Lower lobe of right lung (tissue), 2 donors: ENCODE results near the gene PKM. TPM values are rescaled to one million over a fixed set of nuclear protein-coding genes. Genes with fewer than 3 reads are reported as not detected.

Experiments
- ATAC-seq, 2 donors: fragments of 200-7000 bp; cut with Tn5 transposase; one replicate each; pipeline ENCODE4 v1.9.1; 2020 to 2022; ENCODE audit warnings: mild to moderate bottlenecking in 2 of 2, moderate library complexity in 2 of 2
- DNase-seq: peaks from one replicate; pipeline ENCODE4 v3.0.0-alpha.2; 2020
- H3K27ac ChIP-seq: fragments of 200-600 bp; one replicate; pipeline ENCODE4 v1.8.0; 2022
- H3K27me3 ChIP-seq: fragments of 200-600 bp; one replicate; pipeline ENCODE4 v1.8.0; 2022; ENCODE audit warnings: low read depth
- H3K36me3 ChIP-seq: fragments of 200-600 bp; one replicate; pipeline ENCODE4 v1.8.0; 2022; ENCODE audit warnings: mild to moderate bottlenecking
- H3K4me1 ChIP-seq: fragments of 200-600 bp; one replicate; pipeline ENCODE4 v1.8.0; 2022
- H3K4me3 ChIP-seq: fragments of 200-600 bp; one replicate; pipeline ENCODE4 v1.8.0; 2022; ENCODE audit warnings: mild to moderate bottlenecking
- H3K9me3 ChIP-seq: fragments of 200-600 bp; one replicate; pipeline ENCODE4 v1.8.0; 2022
- intact Hi-C: fragments of 100-400 bp; cut with DNase I; formaldehyde crosslinking; loops from one replicate; pipeline ENCODE4 v1.11.0; 2022
- total RNA-seq: library from RNA; stranded (reverse); fragmentation: NEBNext Ultra II Directional; extraction: Animal tissue kit (Norgen Biotek cat#: 25700); gene quantifications from one replicate; pipeline ENCODE4 v1.2.1, GENCODE V29; 2021
- TF ChIP-seq, protein P1 (sequence below): fragments of 200-600 bp; IDR thresholded peaks from one replicate; pipeline ENCODE4 v1.8.0; 2022; ENCODE audit warnings: antibody characterized with exemption, mild to moderate bottlenecking
- donor health status: DM: no; HTN: yes; CAD: no; lungs with severe emphysema.

Gene PKM
- total RNA-seq, 1 donor from 2014 or later: 443 TPM

DNA sequence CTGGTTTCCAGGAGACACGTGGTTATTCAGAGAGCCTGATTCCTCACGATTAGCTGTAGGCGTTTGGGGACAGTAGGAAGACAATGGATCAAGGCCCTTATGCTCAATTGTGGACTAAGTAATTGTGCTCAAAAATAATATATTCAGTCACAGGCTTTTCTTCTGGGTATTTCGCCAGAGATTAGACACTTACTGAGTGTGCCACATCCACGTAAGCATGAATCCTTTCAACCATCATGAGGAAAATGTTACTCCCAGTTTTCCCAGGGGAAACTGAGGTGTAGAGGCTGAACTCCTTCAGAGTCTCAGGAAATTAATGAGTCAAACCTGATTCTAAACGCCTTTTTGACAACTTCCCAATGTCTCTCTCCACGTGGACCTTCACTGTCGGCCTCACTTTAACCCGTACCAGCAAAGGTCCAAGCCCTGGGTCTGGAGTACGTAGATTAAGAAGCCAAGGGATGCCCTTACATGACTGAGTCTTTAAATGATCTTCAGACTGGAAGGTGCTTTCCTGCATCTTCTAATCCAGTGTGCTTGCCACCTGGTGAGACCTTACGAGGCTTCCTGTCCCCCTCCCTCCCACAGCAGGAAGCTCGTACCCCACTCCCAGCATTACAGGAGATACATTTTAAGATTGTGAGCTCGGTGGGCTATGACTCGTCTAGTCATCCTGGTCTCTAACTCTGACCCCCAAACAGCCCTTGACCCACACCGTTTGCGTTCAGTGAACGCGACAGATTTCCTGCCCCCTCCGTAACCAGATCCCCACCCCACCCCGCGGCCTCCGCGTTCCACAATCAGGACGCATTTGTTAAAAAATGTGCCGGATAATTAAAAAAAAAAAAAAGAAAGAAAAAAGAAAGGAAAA lies 1.7 kb downstream of the PKM start:
- Histone ChIP-seq H3K4me1 (peaks cover 59% of the 10 kb centered on the region), H3K36me3 (peaks cover 4% of the 10 kb centered on the region), H3K4me3 (peak overlapping the region; percentile 99), H3K9me3 (no peaks in the 10 kb centered on the region), H3K27me3 (no peaks in the 10 kb centered on the region), H3K27ac (peak overlapping the region; percentile 96)
- TF ChIP-seq, protein P1, sequence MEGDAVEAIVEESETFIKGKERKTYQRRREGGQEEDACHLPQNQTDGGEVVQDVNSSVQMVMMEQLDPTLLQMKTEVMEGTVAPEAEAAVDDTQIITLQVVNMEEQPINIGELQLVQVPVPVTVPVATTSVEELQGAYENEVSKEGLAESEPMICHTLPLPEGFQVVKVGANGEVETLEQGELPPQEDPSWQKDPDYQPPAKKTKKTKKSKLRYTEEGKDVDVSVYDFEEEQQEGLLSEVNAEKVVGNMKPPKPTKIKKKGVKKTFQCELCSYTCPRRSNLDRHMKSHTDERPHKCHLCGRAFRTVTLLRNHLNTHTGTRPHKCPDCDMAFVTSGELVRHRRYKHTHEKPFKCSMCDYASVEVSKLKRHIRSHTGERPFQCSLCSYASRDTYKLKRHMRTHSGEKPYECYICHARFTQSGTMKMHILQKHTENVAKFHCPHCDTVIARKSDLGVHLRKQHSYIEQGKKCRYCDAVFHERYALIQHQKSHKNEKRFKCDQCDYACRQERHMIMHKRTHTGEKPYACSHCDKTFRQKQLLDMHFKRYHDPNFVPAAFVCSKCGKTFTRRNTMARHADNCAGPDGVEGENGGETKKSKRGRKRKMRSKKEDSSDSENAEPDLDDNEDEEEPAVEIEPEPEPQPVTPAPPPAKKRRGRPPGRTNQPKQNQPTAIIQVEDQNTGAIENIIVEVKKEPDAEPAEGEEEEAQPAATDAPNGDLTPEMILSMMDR: no peak
- ATAC-seq: no peak
- intact Hi-C loops: no loop called here
- DNase-seq: no peak

DNA sequence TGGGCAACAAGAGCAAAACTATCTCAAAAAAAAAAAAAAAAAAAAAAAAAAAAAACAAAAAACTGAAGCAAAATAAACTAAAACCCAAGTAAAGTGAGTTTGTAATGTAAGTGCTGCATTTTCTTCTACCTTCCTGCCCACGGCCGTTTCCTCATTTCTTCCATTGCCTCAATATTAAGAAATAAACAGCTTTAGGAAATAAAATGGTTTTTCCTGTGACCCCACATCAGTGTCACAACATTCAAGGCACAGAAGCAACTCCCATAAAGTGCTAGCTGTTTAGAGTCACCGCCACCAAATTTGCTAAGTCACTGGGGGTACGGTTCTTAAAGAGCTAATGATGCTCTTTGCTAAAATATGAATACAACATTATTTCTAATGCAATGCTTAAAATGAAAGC lies 3.3 kb downstream of the PKM start:
- H3K9me3 ChIP-seq: no peaks in the 10 kb centered on the region
- peaks cover 15% of the 10 kb centered on the region for H3K36me3 ChIP-seq
- ATAC-seq (no peak), DNase-seq (no peak)
- peak overlapping the region; percentile 99 for H3K4me3 ChIP-seq
- H3K4me1 ChIP-seq: peaks cover 63% of the 10 kb centered on the region
- peak overlapping the region; percentile 96 for H3K27ac ChIP-seq
- TF ChIP-seq, protein P1: no peak
- no peaks in the 10 kb centered on the region for H3K27me3 ChIP-seq
- intact Hi-C loops: no loop called here

DNA sequence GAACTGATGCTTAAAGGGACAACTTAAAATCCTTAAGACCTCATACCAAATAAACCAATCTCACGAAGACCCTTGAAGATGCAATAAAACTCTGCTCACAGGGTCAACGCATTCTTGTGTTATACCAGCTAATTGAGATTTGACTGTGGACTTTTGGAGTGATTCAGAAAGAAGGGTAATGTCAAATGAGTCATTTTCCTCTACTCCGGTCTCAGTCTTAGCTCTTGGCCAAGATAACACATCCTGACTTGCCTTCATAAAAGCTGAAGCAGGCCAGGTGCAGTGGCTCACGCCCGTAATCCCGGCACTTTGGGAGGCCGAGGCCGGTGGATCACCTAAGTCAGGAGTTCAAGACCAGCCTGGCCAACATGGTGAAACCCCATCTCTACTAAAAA lies 3.8 kb downstream of the PKM start:
- TF ChIP-seq, protein P1: no peak
- intact Hi-C loops: no loop called here
- peak overlapping the region; percentile 17 for H3K4me3 ChIP-seq

DNA sequence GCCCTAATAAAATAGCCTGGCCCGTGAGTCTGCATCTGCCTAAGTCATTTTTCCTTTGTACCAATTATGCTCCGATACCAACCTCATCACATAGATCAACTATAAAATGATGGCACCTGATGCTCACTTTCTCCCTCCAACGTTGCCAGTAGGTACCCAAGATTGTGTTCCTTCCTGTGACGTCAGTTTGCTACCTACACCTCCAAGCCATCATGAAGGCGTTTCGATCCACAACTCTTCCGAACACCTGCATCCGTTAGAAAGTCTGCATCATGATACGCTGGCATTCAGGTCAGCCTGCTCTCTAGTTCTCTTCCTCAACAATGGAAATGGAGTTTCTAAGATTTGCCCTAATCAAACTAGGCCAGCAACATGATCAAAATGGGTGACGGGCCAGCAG lies 7.7 kb downstream of the PKM start:
- intact Hi-C loops: no loop called here
- H3K4me3 ChIP-seq: no peak overlapping the region
- DNase-seq (no peak), ATAC-seq (no peak)
- no peaks in the 10 kb centered on the region for H3K27me3 ChIP-seq
- peaks cover 49% of the 10 kb centered on the region for H3K4me1 ChIP-seq
- H3K9me3 ChIP-seq: no peaks in the 10 kb centered on the region
- H3K27ac ChIP-seq: no peak overlapping the region
- TF ChIP-seq, protein P1: no peak
- H3K36me3 ChIP-seq: peaks cover 43% of the 10 kb centered on the region

More for the DNA sequence above, 3.8 kb downstream of the PKM start:
- H3K9me3 ChIP-seq: no peaks in the 10 kb centered on the region
- peaks cover 63% of the 10 kb centered on the region for H3K4me1 ChIP-seq
- H3K27ac ChIP-seq: peak overlapping the region; percentile 59
- H3K27me3 ChIP-seq: no peaks in the 10 kb centered on the region
- no peak for DNase-seq
- ATAC-seq: no peak
- H3K36me3 ChIP-seq: peaks cover 15% of the 10 kb centered on the region

DNA sequence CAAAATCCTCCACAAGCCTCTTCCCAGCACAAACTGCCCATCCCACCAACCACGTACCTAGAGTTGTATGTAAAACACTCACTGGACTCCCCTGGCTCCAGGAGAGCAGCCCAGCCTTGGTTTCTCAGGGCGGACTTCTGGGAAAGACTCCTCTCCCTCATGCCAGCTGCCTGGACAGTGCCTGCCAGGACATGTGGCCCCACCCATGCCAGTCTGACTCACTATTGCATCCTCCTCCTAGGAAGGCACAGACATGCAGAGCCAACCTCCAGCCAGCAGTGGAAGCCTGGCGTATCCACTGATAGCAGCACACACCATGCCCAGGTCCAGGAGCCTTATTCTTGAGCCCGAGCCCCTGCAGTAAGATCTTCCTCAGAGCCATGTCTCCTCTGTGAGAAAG lies 8.6 kb downstream of the PKM start:
- DNase-seq (no peak), ATAC-seq (peak; percentile 6 to 13)
- intact Hi-C loops: no loop called here
- H3K4me3 ChIP-seq: no peak overlapping the region
- H3K27ac ChIP-seq: no peak overlapping the region
- peaks cover 40% of the 10 kb centered on the region for H3K4me1 ChIP-seq
- H3K27me3 ChIP-seq: no peaks in the 10 kb centered on the region
- peaks cover 52% of the 10 kb centered on the region for H3K36me3 ChIP-seq
- TF ChIP-seq, protein P1: no peak
- H3K9me3 ChIP-seq: no peaks in the 10 kb centered on the region
